ENCODE data around the gene ST3GAL3. TPM values are rescaled to one million over a fixed set of nuclear protein-coding genes. Genes with fewer than 3 reads are reported as not detected.

The ST3GAL3 gene
- total RNA-seq, 1 donor from 2014 or later = 24.4 TPM

DNA sequence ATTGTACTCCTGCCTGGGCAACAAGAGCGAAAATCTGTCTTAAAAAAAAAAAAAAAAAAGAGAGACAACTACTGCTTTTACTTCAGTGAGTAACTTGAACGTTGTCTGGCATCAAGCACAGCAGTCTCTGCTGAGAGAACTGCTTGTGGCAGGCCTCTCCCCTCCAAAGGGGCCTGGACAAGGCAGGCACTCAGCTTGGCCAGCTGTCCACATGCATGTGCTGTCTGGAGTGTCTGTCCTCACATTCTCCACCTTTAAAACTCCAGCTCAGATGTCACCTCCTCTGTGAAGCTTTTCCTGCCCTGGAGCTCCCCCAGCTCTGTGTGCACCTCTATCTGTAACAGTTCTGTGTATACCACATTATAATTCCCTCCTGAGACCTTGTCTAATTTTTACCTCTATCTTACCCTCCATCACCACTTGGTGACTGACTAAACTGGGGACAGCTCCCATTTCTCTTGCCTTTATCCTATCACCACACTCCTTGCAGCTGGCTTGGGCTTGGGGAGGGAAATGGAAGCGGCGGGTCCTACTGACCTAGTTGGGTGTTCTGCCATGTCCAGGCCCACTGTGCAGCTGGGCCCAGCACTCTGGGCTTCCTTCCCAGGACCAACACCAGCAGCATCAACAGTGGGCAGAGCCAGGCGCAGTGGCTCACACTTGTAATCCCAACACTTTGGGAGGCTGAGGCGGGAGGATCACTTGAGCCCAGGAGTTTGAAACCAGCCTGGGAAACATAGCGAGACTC lies 154.8 kb downstream of the ST3GAL3 start:
- H3K36me3 Mint-ChIP-seq = no peaks in the 10 kb centered on the region
- H3K4me3 Mint-ChIP-seq = no peak overlapping the region
- peaks cover 15% of the 10 kb centered on the region for H3K4me1 Mint-ChIP-seq (ENCODE audit: unreplicated experiment)
- DNase-seq (ENCODE audit: extremely low spot score, unreplicated experiment) = no peak
- H3K27ac Mint-ChIP-seq = no peak overlapping the region
- H3K9me3 Mint-ChIP-seq = no peaks in the 10 kb centered on the region
- H3K27me3 Mint-ChIP-seq = no peaks in the 10 kb centered on the region
- TF ChIP-seq, protein P1, sequence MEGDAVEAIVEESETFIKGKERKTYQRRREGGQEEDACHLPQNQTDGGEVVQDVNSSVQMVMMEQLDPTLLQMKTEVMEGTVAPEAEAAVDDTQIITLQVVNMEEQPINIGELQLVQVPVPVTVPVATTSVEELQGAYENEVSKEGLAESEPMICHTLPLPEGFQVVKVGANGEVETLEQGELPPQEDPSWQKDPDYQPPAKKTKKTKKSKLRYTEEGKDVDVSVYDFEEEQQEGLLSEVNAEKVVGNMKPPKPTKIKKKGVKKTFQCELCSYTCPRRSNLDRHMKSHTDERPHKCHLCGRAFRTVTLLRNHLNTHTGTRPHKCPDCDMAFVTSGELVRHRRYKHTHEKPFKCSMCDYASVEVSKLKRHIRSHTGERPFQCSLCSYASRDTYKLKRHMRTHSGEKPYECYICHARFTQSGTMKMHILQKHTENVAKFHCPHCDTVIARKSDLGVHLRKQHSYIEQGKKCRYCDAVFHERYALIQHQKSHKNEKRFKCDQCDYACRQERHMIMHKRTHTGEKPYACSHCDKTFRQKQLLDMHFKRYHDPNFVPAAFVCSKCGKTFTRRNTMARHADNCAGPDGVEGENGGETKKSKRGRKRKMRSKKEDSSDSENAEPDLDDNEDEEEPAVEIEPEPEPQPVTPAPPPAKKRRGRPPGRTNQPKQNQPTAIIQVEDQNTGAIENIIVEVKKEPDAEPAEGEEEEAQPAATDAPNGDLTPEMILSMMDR (conservative IDR thresholded peaks at IDR 0.05) = no peak

DNA sequence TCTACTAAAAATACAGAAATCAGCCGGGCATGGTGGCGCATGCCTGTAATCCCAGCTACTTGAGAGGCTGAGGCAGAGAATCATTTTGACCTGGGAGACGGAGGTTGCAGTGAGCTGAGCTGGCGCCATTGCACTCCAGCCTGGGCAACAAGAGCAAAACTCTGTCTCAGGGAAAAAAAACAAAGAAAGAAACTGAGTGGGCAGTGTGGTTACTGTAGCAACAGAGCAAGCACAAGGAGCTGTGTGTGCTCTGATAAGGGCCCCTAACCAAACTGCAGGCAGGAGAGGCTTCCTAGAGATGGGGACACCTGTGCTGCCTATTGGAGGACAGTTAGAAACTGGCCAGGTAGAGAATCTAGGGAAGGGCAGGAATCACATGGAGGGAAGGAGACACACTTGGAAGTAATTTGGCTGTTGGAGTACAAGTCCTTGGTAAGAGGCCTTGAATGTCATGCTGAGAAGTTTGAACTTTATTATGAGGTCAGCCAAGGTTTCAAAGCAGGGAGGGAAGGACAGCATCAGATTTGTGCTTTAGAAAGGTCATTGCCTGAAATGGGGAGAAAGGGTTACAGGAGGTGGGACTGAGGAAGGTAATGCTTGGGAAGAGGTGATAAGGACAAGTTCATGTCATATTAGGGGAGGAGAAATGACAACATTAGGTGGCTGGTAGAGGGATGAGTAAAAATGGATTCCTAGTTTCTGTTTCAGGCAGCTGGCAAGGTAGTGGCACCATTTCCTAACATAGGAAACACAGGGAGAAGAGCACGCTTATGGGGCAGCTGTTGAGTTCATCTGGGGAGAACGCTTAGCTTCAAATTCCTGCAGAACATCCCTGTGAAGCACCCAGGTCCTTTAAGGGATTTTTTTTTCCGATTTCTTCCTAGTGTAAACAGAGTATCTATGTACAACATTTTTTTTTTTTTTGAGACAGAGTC lies 157.0 kb downstream of the ST3GAL3 start:
- TF ChIP-seq, protein P1 (conservative IDR thresholded peaks at IDR 0.05) = no peak
- Mint-ChIP-seq H3K27ac (peak overlapping the region; percentile 57), H3K4me3 (peak overlapping the region; percentile 10), H3K4me1 (ENCODE audit: unreplicated experiment) (peaks cover 8% of the 10 kb centered on the region), H3K27me3 (no peaks in the 10 kb centered on the region), H3K9me3 (no peaks in the 10 kb centered on the region), H3K36me3 (no peaks in the 10 kb centered on the region)
- no peak for DNase-seq (ENCODE audit: extremely low spot score, unreplicated experiment)

DNA sequence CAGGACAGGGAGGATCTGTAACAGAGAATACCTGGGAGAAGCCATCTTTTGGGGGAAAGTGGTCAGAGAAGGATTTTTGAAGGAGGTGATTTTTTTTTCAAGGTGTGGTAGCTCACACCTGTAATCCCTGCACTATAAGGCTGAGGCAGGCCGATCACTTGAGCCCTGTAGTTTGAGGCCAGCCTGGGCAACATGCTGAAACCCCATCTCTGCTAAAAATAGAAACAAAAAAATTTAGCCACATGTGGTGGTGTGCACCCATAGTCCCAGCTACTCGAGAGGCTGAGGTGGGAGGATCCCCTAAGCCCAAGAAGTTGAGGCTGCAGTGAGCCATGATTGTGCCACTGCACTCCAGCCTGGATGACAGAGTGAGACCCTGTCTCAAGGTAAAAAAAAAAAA lies 158.9 kb downstream of the ST3GAL3 start:
- H3K4me1 Mint-ChIP-seq (ENCODE audit: unreplicated experiment) = peaks cover 8% of the 10 kb centered on the region

DNA sequence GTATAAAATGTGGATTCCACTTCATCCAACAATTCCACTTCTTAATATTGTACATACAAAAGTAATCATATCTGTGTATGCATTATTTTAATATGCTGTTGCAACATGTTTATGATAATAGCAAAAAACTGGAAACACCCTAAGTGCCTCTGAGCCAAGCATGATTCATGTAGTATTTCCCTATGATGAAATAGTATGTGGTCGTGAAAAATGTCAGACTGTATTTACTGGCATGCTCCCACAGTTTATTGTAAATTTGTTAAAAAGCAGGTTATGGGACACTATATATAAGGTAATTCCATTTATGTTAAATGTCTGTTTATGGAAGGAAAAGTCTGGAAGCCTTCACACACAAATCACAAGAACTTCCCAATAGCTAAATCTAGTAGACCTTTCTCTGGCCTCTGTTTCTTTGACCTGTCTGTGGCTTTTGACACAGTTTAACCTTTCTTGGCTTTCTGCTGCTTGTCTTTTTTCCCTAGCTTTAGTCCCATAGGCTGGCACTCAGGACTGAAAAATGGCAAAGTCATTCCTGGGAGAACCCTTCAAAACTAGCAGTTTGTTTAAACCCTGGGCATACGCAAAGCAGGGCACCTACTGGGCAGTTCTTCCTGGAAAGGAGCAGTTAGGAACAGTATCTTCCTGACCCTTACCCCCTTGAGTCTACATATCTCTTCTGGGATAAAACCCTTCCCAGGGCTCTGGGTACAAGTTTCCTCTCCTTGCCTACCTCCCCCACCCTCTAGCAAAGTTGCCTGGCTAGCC lies 160.8 kb downstream of the ST3GAL3 start:
- TF ChIP-seq, protein P1 (conservative IDR thresholded peaks at IDR 0.05) = no peak
- DNase-seq (ENCODE audit: extremely low spot score, unreplicated experiment) = no peak
- H3K9me3 Mint-ChIP-seq = no peaks in the 10 kb centered on the region
- no peak overlapping the region for H3K4me3 Mint-ChIP-seq
- no peaks in the 10 kb centered on the region for H3K36me3 Mint-ChIP-seq
- peaks cover 8% of the 10 kb centered on the region for H3K4me1 Mint-ChIP-seq (ENCODE audit: unreplicated experiment)
- no peaks in the 10 kb centered on the region for H3K27me3 Mint-ChIP-seq
- H3K27ac Mint-ChIP-seq = no peak overlapping the region

More for the DNA sequence above, 158.9 kb downstream of the ST3GAL3 start:
- TF ChIP-seq, protein P1 (conservative IDR thresholded peaks at IDR 0.05) = no peak
- no peak for DNase-seq (ENCODE audit: extremely low spot score, unreplicated experiment)
- no peak overlapping the region for H3K4me3 Mint-ChIP-seq
- no peaks in the 10 kb centered on the region for H3K36me3 Mint-ChIP-seq
- no peak overlapping the region for H3K27ac Mint-ChIP-seq
- no peaks in the 10 kb centered on the region for H3K27me3 Mint-ChIP-seq
- H3K9me3 Mint-ChIP-seq = no peaks in the 10 kb centered on the region

DNA sequence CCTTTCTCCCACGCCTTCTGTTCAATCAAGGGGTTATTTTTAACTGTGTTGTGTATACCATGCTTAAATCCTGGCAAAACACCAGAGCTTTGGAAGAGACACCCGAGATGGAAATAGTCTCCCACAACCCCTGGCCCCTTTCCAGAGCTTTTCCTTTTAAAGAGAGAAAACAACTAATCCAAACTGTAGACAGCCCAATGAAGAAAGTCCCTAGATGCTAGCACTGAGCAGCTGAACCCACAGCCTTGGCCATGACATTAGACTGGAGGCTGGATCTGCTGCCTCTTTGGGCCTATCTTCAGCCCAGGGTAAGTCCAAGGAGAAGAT lies 161.4 kb downstream of the ST3GAL3 start:
- H3K9me3 Mint-ChIP-seq = no peaks in the 10 kb centered on the region
- H3K27me3 Mint-ChIP-seq = no peaks in the 10 kb centered on the region
- no peak overlapping the region for H3K27ac Mint-ChIP-seq
- no peak for DNase-seq (ENCODE audit: extremely low spot score, unreplicated experiment)
- no peaks in the 10 kb centered on the region for H3K36me3 Mint-ChIP-seq
- no peak overlapping the region for H3K4me3 Mint-ChIP-seq
- TF ChIP-seq, protein P1 (conservative IDR thresholded peaks at IDR 0.05) = no peak
- H3K4me1 Mint-ChIP-seq (ENCODE audit: unreplicated experiment) = peaks cover 8% of the 10 kb centered on the region
